22Rv1 (cell line): ENCODE results near the gene C1orf52.

Source experiments
- ZFX ChIP-seq: fragments of 450-650 bp; IDR thresholded peaks from 2 replicates; pipeline ENCODE4 v1.6.1; 2017; ENCODE audit warnings: antibody characterized with exemption, borderline replicate concordance
- TF ChIP-seq, protein P1 (sequence below): fragments of 450-650 bp; IDR thresholded peaks from 2 replicates; pipeline ENCODE4 v1.5.1; 2017; ENCODE audit warnings: mild to moderate bottlenecking

DNA sequence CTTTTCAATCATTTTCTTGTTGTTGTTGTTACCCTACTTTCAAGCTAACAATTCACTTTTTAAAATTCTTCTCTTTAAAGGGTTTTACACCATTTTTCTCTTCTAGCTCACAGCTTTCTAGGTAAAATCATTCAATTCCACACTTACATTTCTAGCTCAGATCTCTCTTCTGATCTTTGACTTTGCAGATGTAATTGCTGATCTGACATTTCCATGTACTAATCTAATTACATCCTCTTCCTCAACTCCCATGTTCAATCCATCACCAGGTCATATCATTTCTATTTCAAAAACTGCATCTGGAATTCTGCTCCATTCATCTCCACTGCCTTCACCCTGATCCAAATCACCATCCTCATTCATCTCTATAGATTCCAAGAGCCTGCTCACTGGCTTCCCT, 13.9 kb upstream of the C1orf52 start:
- TF ChIP-seq, protein P1, sequence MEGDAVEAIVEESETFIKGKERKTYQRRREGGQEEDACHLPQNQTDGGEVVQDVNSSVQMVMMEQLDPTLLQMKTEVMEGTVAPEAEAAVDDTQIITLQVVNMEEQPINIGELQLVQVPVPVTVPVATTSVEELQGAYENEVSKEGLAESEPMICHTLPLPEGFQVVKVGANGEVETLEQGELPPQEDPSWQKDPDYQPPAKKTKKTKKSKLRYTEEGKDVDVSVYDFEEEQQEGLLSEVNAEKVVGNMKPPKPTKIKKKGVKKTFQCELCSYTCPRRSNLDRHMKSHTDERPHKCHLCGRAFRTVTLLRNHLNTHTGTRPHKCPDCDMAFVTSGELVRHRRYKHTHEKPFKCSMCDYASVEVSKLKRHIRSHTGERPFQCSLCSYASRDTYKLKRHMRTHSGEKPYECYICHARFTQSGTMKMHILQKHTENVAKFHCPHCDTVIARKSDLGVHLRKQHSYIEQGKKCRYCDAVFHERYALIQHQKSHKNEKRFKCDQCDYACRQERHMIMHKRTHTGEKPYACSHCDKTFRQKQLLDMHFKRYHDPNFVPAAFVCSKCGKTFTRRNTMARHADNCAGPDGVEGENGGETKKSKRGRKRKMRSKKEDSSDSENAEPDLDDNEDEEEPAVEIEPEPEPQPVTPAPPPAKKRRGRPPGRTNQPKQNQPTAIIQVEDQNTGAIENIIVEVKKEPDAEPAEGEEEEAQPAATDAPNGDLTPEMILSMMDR: no peak
- TF ChIP-seq ZFX: no peak
